GM10266 (cell line): ENCODE results near the gene RAPH1.

Experiments
- DNase-seq: peaks from one replicate; pipeline ENCODE4 v3.0.0; 2012; ENCODE audit errors: extremely low spot score
- CTCF ChIP-seq: IDR thresholded peaks from 2 replicates; pipeline ENCODE4 v1.5.1; 2012; ENCODE audit warnings: mild to moderate bottlenecking, low read depth; ENCODE audit not compliant: control insufficient read depth, insufficient read depth; ENCODE audit errors: missing control alignments

RAPH1 gene

DNA sequence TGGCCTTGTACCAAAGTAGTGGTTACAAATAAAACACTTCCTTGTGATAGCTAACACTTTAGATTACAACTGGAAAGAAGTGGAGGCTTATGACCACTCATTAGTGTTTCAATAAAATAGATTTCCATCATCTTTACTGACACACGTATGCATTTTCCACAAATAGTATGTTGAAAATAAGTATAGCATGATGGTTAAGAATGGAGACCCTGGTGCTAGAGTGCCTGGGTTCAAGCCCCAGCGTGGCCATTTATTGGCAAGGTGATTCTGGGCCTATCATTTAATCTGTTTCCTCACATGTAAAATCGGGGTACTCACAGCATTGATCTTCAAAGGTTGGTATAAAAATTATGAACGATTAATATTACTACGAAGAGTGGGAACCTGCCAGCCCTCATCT lies 54.5 kb downstream of the RAPH1 start:
- DNase-seq: no peak
- TF ChIP-seq CTCF: no peak

DNA sequence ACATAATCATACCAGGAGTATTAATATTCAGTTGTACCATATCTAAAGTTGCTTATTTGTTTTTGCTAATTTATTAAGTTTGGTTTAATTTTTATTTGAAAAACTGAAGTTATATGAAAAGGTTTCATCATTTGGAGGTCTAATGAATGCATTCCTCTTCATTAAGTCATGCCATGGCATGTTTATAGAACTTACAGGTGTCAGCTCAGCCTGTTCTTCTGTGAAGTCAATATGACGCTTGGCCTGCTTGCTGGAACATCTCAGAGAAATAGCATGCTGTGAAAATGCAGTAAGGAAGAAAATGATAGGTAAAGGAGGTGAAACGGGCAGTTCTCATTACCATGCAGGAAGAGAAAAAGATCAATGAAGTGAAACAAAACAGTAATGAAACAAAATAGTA lies 58.2 kb downstream of the RAPH1 start:
- TF ChIP-seq CTCF: no peak
- DNase-seq: no peak

GRCh38 chr2:203471323-203471722 lies 63.8 kb downstream of the RAPH1 start:
- no peak for TF ChIP-seq CTCF
- no peak for DNase-seq

GRCh38 chr2:203470371-203470770 lies 64.7 kb downstream of the RAPH1 start:
- no peak for DNase-seq

DNA sequence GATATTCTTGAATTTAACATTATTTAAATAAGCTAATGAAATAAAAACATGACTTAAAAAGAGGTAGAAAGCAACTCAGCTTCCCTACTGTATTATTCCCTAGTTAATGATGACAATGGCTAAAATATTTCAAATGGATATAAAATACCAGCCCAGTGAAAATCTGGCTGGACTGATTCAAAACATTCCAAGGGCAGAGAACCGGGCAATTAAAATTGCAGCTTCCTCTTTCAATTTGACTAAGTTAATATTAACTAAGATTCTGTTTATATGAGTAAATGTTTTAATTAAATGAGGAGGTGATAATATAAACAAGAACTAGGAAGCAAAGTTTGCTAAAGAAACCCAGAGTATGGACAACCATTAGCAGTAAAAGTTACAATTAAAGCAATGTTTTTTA lies 65.6 kb downstream of the RAPH1 start:
- TF ChIP-seq CTCF: no peak
- no peak for DNase-seq

More at GRCh38 chr2:203470371-203470770, 64.7 kb downstream of the RAPH1 start:
- no peak for TF ChIP-seq CTCF

GRCh38 chr2:203463266-203463678 lies 71.8 kb downstream of the RAPH1 start:
- TF ChIP-seq CTCF: no peak
- no peak for DNase-seq

GRCh38 chr2:203462308-203462707 lies 72.8 kb downstream of the RAPH1 start:
- DNase-seq: no peak
- no peak for TF ChIP-seq CTCF
